ENCODE data around the gene CFAP58. TPM values are rescaled to one million over a fixed set of nuclear protein-coding genes. Genes with fewer than 3 reads are reported as not detected.

CFAP58 gene
- total and polyA plus RNA-seq, 2 of the 13 experiments (the other 11 are each of a cell fraction or from before 2014, with no cell fraction given), result 0.03 TPM; not detected in 1

DNA sequence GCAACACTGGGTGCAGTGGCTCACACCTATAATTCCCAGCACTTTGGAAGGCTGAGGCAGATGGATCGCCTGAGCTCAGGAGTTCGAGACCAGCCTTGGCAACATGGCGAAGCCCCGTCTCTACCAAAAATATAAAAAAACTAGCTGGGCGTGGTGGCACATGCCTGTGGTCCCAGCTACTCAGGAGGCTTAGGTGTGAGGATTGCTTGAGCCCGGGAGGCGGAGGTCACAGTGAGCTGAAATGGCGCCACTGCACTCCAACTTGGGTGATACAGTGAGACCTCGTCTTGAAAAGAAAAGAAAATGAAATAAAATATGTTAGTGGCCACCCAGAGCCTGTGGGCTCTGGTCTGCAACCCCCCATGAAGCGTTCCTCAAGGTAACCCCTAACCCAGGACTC is 28.7 kb upstream of the CFAP58 start:
- no peaks in the 10 kb centered on the region for H3K9me3 ChIP-seq (ENCODE audit: low read length)
- ChIA-PET CTCF (ENCODE audit: low intra/inter-chr PET ratio, low total read pairs) (no interaction called here), POLR2A (no interaction called here)
- ATAC-seq (no peak), DNase-seq (ENCODE audit: low spot score) (no peak), FAIRE-seq (no peak)
- peaks cover 30% of the 10 kb centered on the region for H3K4me1 ChIP-seq (ENCODE audit: insufficient read depth, low read length)
- H3K4me3 ChIP-seq (replicated peaks in 1 of 3; ENCODE audit: insufficient read depth in 1 of 3, low read depth in 2 of 3, low read length in 3 of 3), result no peak overlapping the region
- BruUV-seq (replicated peaks), result no TSS peak
- TF ChIP-seq ZSCAN21 (CRISPR knock-in tag; IDR thresholded peaks at IDR 0.05; ENCODE audit: borderline replicate concordance), result no peak
- TF ChIP-seq, protein P1, sequence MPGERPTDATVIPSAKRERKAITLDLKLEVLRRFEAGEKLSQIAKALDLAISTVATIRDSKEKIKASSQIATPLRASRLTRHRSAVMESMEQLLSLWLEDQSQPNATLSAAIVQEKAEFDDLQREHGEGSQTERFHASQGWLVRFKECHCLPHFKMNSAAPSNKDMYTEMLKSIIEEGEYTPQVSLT (CRISPR knock-in tag; IDR thresholded peaks at IDR 0.05; ENCODE audit: borderline replicate concordance, low read depth), result no peak
- TF ChIP-seq FOSL2 (CRISPR knock-in tag; IDR thresholded peaks at IDR 0.05), result no peak
- no peak for TF ChIP-seq RBM22 (optimal IDR thresholded peaks at IDR 0.05; ENCODE audit: low read length)
- TF ChIP-seq ZSCAN30 (CRISPR knock-in tag; IDR thresholded peaks at IDR 0.05), result no peak
- no peak for TF ChIP-seq HNRNPUL1 (IDR thresholded peaks at IDR 0.05; ENCODE audit: low read depth, low read length)
- no peak for TF ChIP-seq SNAPC2 (CRISPR knock-in tag; IDR thresholded peaks at IDR 0.05)
- TF ChIP-seq EHMT2 (IDR thresholded peaks at IDR 0.05; ENCODE audit: borderline replicate concordance, low read depth, low read length), result no peak
- no peak for TF ChIP-seq ZNF34 (CRISPR knock-in tag; IDR thresholded peaks at IDR 0.05; ENCODE audit: borderline replicate concordance)
- TF ChIP-seq, protein P2, sequence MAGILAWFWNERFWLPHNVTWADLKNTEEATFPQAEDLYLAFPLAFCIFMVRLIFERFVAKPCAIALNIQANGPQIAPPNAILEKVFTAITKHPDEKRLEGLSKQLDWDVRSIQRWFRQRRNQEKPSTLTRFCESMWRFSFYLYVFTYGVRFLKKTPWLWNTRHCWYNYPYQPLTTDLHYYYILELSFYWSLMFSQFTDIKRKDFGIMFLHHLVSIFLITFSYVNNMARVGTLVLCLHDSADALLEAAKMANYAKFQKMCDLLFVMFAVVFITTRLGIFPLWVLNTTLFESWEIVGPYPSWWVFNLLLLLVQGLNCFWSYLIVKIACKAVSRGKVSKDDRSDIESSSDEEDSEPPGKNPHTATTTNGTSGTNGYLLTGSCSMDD (CRISPR knock-in tag; IDR thresholded peaks at IDR 0.05), result no peak
- no peak for TF ChIP-seq ZNF616 (CRISPR knock-in tag; IDR thresholded peaks at IDR 0.05; ENCODE audit: low read depth)
- TF ChIP-seq ZNF564 (CRISPR knock-in tag; IDR thresholded peaks at IDR 0.05), result no peak
- TF ChIP-seq ARID5B (CRISPR knock-in tag; IDR thresholded peaks at IDR 0.05), result no peak
- TF ChIP-seq MAF1 (CRISPR knock-in tag; IDR thresholded peaks at IDR 0.05; ENCODE audit: borderline replicate concordance), result no peak
- no peak for TF ChIP-seq KDM1A (CRISPR knock-in tag; IDR thresholded peaks at IDR 0.05)
- TF ChIP-seq, protein P3, sequence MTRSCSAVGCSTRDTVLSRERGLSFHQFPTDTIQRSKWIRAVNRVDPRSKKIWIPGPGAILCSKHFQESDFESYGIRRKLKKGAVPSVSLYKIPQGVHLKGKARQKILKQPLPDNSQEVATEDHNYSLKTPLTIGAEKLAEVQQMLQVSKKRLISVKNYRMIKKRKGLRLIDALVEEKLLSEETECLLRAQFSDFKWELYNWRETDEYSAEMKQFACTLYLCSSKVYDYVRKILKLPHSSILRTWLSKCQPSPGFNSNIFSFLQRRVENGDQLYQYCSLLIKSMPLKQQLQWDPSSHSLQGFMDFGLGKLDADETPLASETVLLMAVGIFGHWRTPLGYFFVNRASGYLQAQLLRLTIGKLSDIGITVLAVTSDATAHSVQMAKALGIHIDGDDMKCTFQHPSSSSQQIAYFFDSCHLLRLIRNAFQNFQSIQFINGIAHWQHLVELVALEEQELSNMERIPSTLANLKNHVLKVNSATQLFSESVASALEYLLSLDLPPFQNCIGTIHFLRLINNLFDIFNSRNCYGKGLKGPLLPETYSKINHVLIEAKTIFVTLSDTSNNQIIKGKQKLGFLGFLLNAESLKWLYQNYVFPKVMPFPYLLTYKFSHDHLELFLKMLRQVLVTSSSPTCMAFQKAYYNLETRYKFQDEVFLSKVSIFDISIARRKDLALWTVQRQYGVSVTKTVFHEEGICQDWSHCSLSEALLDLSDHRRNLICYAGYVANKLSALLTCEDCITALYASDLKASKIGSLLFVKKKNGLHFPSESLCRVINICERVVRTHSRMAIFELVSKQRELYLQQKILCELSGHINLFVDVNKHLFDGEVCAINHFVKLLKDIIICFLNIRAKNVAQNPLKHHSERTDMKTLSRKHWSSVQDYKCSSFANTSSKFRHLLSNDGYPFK (CRISPR knock-in tag; IDR thresholded peaks at IDR 0.05; ENCODE audit: borderline replicate concordance), result no peak
- no peak for TF ChIP-seq REL (CRISPR knock-in tag; conservative IDR thresholded peaks at IDR 0.05)
- no peak for TF ChIP-seq JUN (CRISPR knock-in tag; IDR thresholded peaks at IDR 0.05)
- in situ Hi-C loops (cut with HindIII; ENCODE audit: extremely low pct_ligation_motif_present, low pct_unique_long_range_greater_than_20kb), result no loop called here
- no peaks in the 10 kb centered on the region for H3K36me3 ChIP-seq (replicated peaks in 1 of 2; ENCODE audit: control insufficient read depth in 1 of 2, insufficient read depth in 2 of 2, low read length in 2 of 2)
- 95% methylated on average over 10 of the region's 10 CpGs for WGBS (ENCODE audit: low lambda C conversion rate)
- no peak overlapping the region for H3K9ac ChIP-seq (ENCODE audit: insufficient read depth, low read depth, low read length)
- no peaks in the 10 kb centered on the region for H4K20me1 ChIP-seq (ENCODE audit: insufficient read depth, low read length)
- no peak overlapping the region for H2AFZ ChIP-seq (ENCODE audit: low read length)
- no peaks in the 10 kb centered on the region for H3K79me2 ChIP-seq (ENCODE audit: insufficient read depth, low read length)
- no peaks in the 10 kb centered on the region for H3K27me3 ChIP-seq (ENCODE audit: control insufficient read depth in 1 of 2, insufficient read depth in 2 of 2, low read length in 2 of 2)
- no peak overlapping the region for H3K27ac ChIP-seq (ENCODE audit: extremely low read length, insufficient read depth, low read length)
- no peak overlapping the region for H3K4me2 ChIP-seq (ENCODE audit: low read depth, low read length)
- intact Hi-C loops (cut with micrococcal nuclease; ENCODE audit: unreplicated experiment), result no loop called here
